Skin of body (tissue), 2 donors: Measurements from ENCODE around the gene SP3. TPM values are rescaled to one million over a fixed set of nuclear protein-coding genes. Genes with fewer than 3 reads are reported as not detected.
"Not testable (repeated sequence)": the region's sequence is repeated elsewhere in the genome, so short reads cannot be mapped to it uniquely, and the experiment has no call there.

ENCODE experiments used
- DNase-seq: peaks from one replicate; lab custom pipeline; 2025; lab: John Stamatoyannopoulos, UW
- total RNA-seq: library from RNA; depleted of rRNA; stranded (reverse); fragments of >200 nt; gene quantifications from one replicate; pipeline ENCODE4 v1.2.3, GENCODE V29; 2014

Gene SP3
- total RNA-seq, 1 donor from 2014 or later = 151 TPM

DNA sequence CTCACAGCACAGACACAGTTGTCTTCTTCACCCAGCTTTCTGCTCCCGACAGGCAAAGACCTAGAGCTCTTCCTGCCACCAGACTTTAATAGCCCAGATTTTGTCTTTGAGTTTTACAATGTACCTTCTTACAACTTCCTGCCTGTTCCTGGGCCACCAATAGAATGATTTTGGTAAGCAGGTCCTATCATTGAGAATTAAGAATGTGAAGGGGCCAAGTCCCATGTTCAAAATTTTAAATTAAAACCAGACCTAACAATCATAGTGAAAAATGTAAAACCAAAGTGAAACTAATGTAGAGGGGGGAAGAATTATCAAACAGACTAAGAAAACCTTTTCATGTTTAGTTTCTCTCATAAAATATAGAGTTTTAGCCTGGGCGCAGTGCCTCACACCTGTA, 72.8 kb downstream of the SP3 start:
- no peak for DNase-seq

- no peak for DNase-seq
Observed at GRCh38 chr2:173891315-173892037, 73.7 kb downstream of the SP3 start.

- not testable (repeated sequence) for DNase-seq
Observed at GRCh38 chr2:173889464-173889863, 75.7 kb downstream of the SP3 start.

- no peak for DNase-seq
Observed at GRCh38 chr2:173886613-173887012, 78.6 kb downstream of the SP3 start.

DNA sequence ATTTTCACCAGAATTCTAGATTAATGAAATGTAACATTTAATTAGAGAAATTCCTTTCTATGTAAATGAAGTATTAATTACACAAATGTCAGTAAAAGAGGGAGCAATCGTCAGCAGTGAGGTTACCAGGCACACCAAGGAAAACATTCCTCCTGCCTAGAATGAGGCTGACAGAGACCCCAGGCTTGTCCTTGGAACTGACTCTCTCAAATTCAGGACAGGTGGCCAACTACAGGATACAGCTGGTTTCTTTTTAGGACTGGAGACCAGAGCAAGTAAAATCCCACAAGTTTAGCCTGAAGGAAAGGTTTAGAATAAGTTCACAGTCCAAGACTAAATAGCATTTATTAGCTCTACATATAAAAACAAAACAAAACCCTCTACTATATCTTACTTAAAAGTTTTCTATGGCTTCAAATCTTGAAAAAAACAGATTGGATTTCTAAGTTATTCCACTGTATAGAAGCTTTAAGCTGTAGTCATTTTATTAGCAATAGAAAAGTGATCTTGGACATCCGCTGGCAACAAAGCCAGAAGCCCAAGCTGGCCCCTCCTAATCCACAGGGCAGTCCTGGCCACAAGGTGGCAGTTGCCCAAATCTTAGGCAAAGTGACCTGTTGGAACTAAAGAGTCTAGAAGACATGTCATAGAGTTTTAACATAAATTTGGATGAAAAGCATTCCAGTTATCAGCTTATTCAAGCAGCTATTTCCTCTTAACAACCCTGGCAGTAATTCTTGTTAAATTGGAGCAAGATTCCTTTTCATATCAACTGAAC, 81.0 kb downstream of the SP3 start:
- DNase-seq = no peak

DNA sequence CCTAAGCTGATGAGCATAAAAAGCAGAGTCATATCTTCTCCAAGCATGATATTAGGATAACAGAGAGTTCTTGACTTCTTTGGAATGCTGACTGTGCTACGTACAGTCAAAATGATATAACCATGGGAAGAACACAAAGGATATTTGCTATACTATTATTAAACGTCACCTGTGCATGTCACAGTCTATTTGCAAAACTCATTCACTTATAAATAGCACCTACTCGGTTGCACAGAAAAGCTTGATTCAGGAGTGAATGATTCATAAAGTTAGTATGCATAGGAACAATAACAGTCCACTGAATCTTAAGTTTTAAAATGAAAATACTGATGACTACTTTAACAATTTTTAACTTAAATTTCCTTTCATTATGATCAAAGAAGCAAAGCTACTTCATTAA, 83.3 kb downstream of the SP3 start:
- no peak for DNase-seq

- peak; percentile 43 for DNase-seq
Observed at GRCh38 chr2:173881461-173881860, 83.7 kb downstream of the SP3 start.

DNA sequence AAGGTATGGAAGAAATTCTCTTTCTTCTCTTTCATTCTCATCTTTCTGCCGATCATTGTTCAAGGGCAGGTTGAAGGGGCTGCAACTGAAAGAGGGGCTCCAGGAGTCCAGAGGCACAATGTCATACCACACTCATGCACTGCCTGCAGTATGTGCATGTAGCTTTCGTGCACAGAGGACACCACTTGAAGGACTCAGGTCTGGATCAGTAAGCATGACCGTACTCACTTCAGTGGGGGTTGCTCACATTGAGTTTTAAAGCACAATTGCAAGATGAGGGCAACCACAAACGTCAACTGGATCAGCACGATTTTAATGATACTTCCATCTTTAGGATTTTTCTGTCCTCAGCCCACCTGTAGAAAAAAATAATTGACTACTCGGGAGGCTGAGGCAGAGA, 84.6 kb downstream of the SP3 start:
- no peak for DNase-seq

DNA sequence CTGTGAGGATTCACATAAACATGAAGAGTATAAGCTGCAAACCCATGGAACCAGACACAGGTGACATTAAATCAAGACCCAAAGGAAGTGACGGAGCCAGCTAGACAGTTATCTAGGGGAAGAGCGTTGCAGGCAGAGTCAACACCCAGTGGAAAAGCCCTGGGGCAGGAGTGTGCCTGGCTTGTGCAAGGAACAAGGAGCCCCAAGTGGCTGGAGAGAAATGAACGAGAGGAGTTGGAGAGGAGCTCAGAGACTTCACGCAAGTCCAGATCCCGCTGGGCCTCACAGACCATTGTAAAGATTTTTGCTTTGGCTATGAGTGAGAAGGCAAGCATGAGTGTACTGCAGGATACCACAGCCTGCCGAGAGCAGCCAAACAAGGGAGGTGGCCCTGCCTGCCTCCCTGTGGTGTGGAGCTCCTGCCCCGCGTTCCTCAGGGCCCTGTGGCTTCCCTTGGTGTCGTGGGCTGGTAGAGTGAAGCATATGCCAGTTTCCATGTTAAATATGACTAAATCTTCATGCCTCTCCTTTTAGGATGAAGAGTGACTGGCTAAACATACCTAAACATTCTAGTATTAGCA, 88.2 kb downstream of the SP3 start:
- no peak for DNase-seq

DNA sequence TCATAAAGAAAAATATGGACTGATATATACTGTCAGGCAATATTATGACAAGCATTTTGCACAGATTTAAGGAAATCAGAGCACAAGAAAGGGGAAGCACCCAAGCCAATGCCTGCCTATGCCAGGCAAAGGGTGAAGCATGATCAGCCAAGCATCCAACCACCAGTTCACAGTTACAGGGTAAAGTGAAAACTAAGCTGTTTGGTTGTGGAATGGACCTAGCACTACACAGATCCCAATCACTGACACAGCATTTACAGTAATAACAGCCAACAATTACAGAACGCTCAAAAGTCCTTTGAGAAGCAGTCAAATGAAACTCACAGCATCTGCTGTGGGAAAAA, 90.3 kb downstream of the SP3 start:
- DNase-seq = no peak

GRCh38 chr2:173874003-173874893, 90.9 kb downstream of the SP3 start:
- DNase-seq = no peak

GRCh38 chr2:173872714-173873113, 92.5 kb downstream of the SP3 start:
- no peak for DNase-seq

DNA sequence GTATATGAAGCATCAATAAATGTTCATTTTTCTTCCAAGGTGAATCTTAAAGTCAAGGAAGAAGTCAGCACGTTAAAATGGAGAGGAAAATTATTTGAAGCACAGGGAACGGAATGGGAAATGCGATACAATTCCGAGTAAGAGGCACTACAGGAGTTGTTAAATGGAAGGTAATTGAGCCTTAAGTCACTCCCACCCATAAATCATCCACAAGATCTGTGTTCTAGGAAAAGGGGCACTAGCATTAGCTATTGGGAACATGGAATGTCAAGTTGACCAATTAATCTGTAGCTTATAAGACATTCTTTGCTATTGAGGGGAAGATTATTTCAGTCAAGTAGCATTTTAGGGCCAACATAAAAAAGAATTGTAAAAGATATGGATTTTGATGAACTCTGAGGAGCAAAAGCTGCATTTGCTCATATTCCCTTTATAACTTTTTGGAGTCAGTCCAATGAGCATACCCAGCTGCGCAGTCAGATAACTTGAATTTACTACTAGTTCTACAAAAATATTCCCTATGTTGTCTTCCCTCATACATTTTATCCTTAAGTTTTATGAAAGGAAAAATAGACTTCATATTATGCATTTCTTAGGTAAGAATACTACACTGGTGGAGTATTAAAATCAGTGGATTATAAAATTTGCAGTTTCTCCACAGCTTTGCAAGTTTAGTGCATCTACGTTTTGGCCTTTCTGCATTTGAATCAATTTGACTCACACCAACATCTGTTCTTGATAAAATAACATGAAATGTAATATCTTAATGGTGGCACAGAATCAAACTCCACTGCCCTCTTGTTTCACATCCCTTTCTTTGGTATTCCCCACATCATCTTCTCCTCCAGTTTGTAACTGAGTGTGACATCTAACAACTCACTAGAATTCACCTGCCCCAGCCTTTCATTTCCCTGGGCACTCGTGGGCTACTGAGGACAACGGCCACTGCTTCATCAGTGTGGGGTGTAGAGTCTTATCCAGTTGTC, 95.6 kb downstream of the SP3 start:
- DNase-seq = peak; percentile 30

- DNase-seq = no peak
Observed at GRCh38 chr2:173868406-173868805, 96.8 kb downstream of the SP3 start.

- DNase-seq = peak; percentile 84
Observed at GRCh38 chr2:173866874-173867618, 98.1 kb downstream of the SP3 start.

DNA sequence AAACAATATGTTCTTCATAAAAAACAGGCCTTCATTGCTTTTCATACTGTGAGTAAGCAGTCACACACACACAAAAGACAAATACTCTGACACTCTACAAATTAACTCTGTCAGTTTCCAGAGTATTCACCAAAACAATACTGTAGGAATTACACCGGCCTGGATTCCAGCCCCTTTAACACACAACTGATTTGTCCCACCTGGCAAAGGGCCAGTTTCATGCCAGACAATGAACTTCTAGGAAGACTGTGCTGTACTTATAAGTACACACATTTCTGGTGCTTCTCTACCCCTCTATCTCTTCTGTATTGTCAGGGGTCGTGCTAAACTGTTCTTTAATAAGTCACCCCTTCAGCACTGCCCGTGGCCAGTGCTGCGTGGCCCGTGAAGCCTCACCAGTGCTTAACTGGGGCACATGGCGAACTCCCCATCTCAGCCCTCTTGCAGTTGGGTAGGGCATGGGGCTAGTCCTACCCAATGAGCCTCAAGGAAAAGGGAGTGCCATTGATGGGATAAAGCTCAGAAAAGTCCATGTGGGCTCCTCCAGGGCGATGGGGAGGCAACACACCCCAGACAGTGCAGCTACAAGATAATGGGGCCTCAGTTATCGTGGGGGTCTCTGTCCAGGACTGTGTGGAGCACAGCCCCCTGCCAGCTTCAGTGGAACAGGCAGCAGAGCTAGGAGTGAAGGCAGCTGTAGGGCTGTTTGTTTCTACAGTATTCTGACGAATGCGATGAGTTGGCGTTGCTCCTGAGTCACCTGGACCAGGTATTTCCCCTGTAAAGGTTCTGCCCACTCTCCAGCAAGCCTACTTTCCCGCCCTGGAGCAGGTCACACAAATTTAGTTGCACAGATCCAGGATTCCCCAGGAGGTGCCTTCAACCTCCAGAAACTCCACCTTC, 99.0 kb downstream of the SP3 start:
- DNase-seq = peak; percentile 66

- DNase-seq = peak; percentile 83
Observed at GRCh38 chr2:173862612-173863217, 102.5 kb downstream of the SP3 start.

- no peak for DNase-seq
Observed at GRCh38 chr2:173860566-173860965, 104.6 kb downstream of the SP3 start.
